Naive thymus-derived CD8-positive, alpha-beta T cell (primary cell): ENCODE measurements around the gene KATNAL1. TPM values are rescaled to one million over a fixed set of nuclear protein-coding genes. Genes with fewer than 3 reads are reported as not detected.
A peak's percentile ranks its signal among the peaks of the same experiment; 100 is the strongest.

Experiments used
- ATAC-seq, 2 donors: fragments of 150-1000 bp; cut with Tn5 transposase in 1 of 2; sonication (Bioruptor Pico), chemical (Tn5 transposase) in 1 of 2; 1 replicate in 1 of 2; 2 replicates in 1 of 2; pipeline ENCODE4 v1.10.0; 2021; ENCODE audit warnings: mild to moderate bottlenecking in 2 of 2, moderate library complexity in 2 of 2
- POLR2A ChIA-PET: fragments of 350-600 bp; sonication (Branson Sonifier 250); formaldehyde crosslinking; loops from one replicate; lab custom pipeline; 2021; ENCODE audit warnings: antibody characterized with exemption; lab: Charles Lee
- DNase-seq, 10 donors: peaks; one replicate each; pipeline versions ENCODE4 v3.0.0 to v3.0.0-alpha.2; 2020 to 2022
- H3K27ac Mint-ChIP-seq, 10 donors: one replicate each; pipeline ENCODE4 v1.8.0; 2020 to 2022; ENCODE audit warnings: mild to moderate bottlenecking in 10 of 10, mixed read lengths in 10 of 10, moderate library complexity in 4 of 10, inconsistent platforms in 1 of 10
- H3K27me3 Mint-ChIP-seq, 5 donors: one replicate each; pipeline ENCODE4 v1.8.0; 2021 to 2022; ENCODE audit warnings: mixed read lengths in 5 of 5
- H3K36me3 Mint-ChIP-seq, 3 donors: one replicate each; pipeline ENCODE4 v1.8.0; 2020 to 2022; ENCODE audit warnings: mixed read lengths in 3 of 3, mild to moderate bottlenecking in 2 of 3, inconsistent platforms in 1 of 3
- H3K4me1 Mint-ChIP-seq, 4 donors: one replicate each; pipeline ENCODE4 v1.8.0; 2021 to 2022; ENCODE audit warnings: mixed read lengths in 4 of 4
- H3K4me3 Mint-ChIP-seq, 10 donors: one replicate each; pipeline ENCODE4 v1.8.0; 2020 to 2022; ENCODE audit warnings: mild to moderate bottlenecking in 10 of 10, mixed read lengths in 10 of 10, moderate library complexity in 6 of 10, inconsistent platforms in 1 of 10
- H3K9me3 Mint-ChIP-seq, 9 donors: one replicate each; pipeline ENCODE4 v1.8.0; 2020 to 2022; ENCODE audit warnings: mixed read lengths in 9 of 9, mild to moderate bottlenecking in 3 of 9, inconsistent platforms in 1 of 9, moderate library complexity in 1 of 9
- polyA plus RNA-seq, 3 donors: library from polyadenylated mRNA; unstranded; fragments of 300-500 nt; fragmentation: Illumina TruSeq; gene quantifications; one replicate each; pipeline ENCODE4 v1.2.3, GENCODE V29; 2021
- total RNA-seq, 8 experiments: library from RNA in 2 of 8; stranded (reverse) in 2 of 8; gene quantifications; one replicate each; pipeline ENCODE4 v1.2.3 and lab custom pipeline; 2021 to 2026

Gene KATNAL1
- total and polyA plus RNA-seq, 5 experiments from 2014 or later: 0.25 to 1.7 (median 0.95) TPM

GRCh38 chr13:30341815-30342570 is 34.6 kb upstream of the KATNAL1 start:
- Mint-ChIP-seq H3K4me3 (no peak overlapping the region), H3K36me3 (peaks cover 0 to 2% (median 0%) of the 10 kb centered on the region in 3 donors), H3K27me3 (peaks cover 0 to 5% (median 0%) of the 10 kb centered on the region in 5 donors), H3K4me1 (peaks cover 21 to 46% (median 37%) of the 10 kb centered on the region in 4 donors), H3K27ac (peak overlapping the region in 1 of 10 donors; percentile 30), H3K9me3 (no peaks in the 10 kb centered on the region)
- DNase-seq: no peak
- POLR2A ChIA-PET: interaction anchor here (2.0 kb wide), 1 partner anchor 30 kb away, joined by 4 read pairs; no protein-coding TSS in a partner anchor
- ATAC-seq: no peak

GRCh38 chr13:30340331-30341250 is 33.2 kb upstream of the KATNAL1 start:
- DNase-seq: no peak
- peaks cover 0 to 5% (median 0%) of the 10 kb centered on the region in 5 donors for H3K27me3 Mint-ChIP-seq
- POLR2A ChIA-PET: no interaction called here
- no peak overlapping the region for H3K4me3 Mint-ChIP-seq
- H3K36me3 Mint-ChIP-seq: peaks cover 0 to 2% (median 0%) of the 10 kb centered on the region in 3 donors
- no peaks in the 10 kb centered on the region for H3K9me3 Mint-ChIP-seq
- no peak for ATAC-seq
- no peak overlapping the region for H3K27ac Mint-ChIP-seq
- H3K4me1 Mint-ChIP-seq: peaks cover 10 to 38% (median 32%) of the 10 kb centered on the region in 4 donors

GRCh38 chr13:30339738-30340330 is 32.5 kb upstream of the KATNAL1 start:
- Mint-ChIP-seq H3K4me3 (no peak overlapping the region), H3K27me3 (peaks cover 0 to 5% (median 0%) of the 10 kb centered on the region in 5 donors), H3K9me3 (no peaks in the 10 kb centered on the region), H3K4me1 (peaks cover 5 to 36% (median 30%) of the 10 kb centered on the region in 4 donors), H3K27ac (peak overlapping the region in 2 of 10 donors; percentile 7 to 78), H3K36me3 (peaks cover 0 to 2% (median 0%) of the 10 kb centered on the region in 3 donors)
- ATAC-seq (no peak), DNase-seq (no peak)
- POLR2A ChIA-PET: no interaction called here

- Mint-ChIP-seq H3K9me3 (no peaks in the 10 kb centered on the region), H3K27ac (no peak overlapping the region), H3K4me3 (no peak overlapping the region), H3K27me3 (peaks cover 0 to 5% (median 0%) of the 10 kb centered on the region in 5 donors), H3K4me1 (peaks cover 5 to 36% (median 33%) of the 10 kb centered on the region in 4 donors), H3K36me3 (peaks cover 0 to 2% (median 0%) of the 10 kb centered on the region in 3 donors)
- no peak for ATAC-seq
- POLR2A ChIA-PET: no interaction called here
- DNase-seq: no peak
Measured at GRCh38 chr13:30338952-30339351, 31.6 kb upstream of the KATNAL1 start.

- DNase-seq: no peak
- peaks cover 0 to 2% (median 0%) of the 10 kb centered on the region in 3 donors for H3K36me3 Mint-ChIP-seq
- H3K27ac Mint-ChIP-seq: no peak overlapping the region
- H3K4me3 Mint-ChIP-seq: no peak overlapping the region
- POLR2A ChIA-PET: interaction anchor here (2.0 kb wide), 1 partner anchor 8 kb away, joined by 5 read pairs; no protein-coding TSS in a partner anchor
- no peaks in the 10 kb centered on the region for H3K9me3 Mint-ChIP-seq
- H3K4me1 Mint-ChIP-seq: peaks cover 5 to 35% (median 30%) of the 10 kb centered on the region in 4 donors
- peaks cover 0 to 5% (median 0%) of the 10 kb centered on the region in 5 donors for H3K27me3 Mint-ChIP-seq
- no peak for ATAC-seq
Measured at GRCh38 chr13:30338331-30338851, 31.0 kb upstream of the KATNAL1 start.

- H3K4me1 Mint-ChIP-seq: peaks cover 3 to 41% (median 24%) of the 10 kb centered on the region in 4 donors
- no peaks in the 10 kb centered on the region for H3K9me3 Mint-ChIP-seq
- H3K4me3 Mint-ChIP-seq: no peak overlapping the region
- DNase-seq (no peak), ATAC-seq (no peak)
- H3K27ac Mint-ChIP-seq: peak overlapping the region in 1 of 10 donors; percentile 72
- no peaks in the 10 kb centered on the region for H3K36me3 Mint-ChIP-seq
- POLR2A ChIA-PET: interaction anchor here (2.0 kb wide), 1 partner anchor 9 kb away, joined by 5 read pairs; no protein-coding TSS in a partner anchor
- peaks cover 0 to 5% (median 0%) of the 10 kb centered on the region in 5 donors for H3K27me3 Mint-ChIP-seq
Measured at GRCh38 chr13:30337061-30337610, 29.8 kb upstream of the KATNAL1 start.

GRCh38 chr13:30334663-30335386 is 27.5 kb upstream of the KATNAL1 start:
- POLR2A ChIA-PET: interaction anchor here (0.6 to 0.7 kb wide), 2 partner anchors 35 to 140 kb away, joined by 3 to 5 read pairs; no protein-coding TSS in a partner anchor
- Mint-ChIP-seq H3K36me3 (no peaks in the 10 kb centered on the region), H3K4me3 (no peak overlapping the region), H3K27me3 (peaks cover 0 to 3% (median 0%) of the 10 kb centered on the region in 5 donors), H3K9me3 (no peaks in the 10 kb centered on the region), H3K27ac (no peak overlapping the region), H3K4me1 (peaks cover 3 to 46% (median 22%) of the 10 kb centered on the region in 4 donors)
- ATAC-seq (no peak), DNase-seq (peak in 3 of 10 donors; percentile 30 to 43 (median 35))

GRCh38 chr13:30333616-30334015 is 26.3 kb upstream of the KATNAL1 start:
- Mint-ChIP-seq H3K4me3 (no peak overlapping the region), H3K4me1 (peaks cover 8 to 52% (median 27%) of the 10 kb centered on the region in 4 donors), H3K27me3 (no peaks in the 10 kb centered on the region), H3K36me3 (no peaks in the 10 kb centered on the region), H3K27ac (no peak overlapping the region), H3K9me3 (no peaks in the 10 kb centered on the region)
- DNase-seq: no peak
- POLR2A ChIA-PET: no interaction called here
- no peak for ATAC-seq

GRCh38 chr13:30332456-30333143 is 25.2 kb upstream of the KATNAL1 start:
- no peaks in the 10 kb centered on the region for H3K9me3 Mint-ChIP-seq
- no peaks in the 10 kb centered on the region for H3K27me3 Mint-ChIP-seq
- DNase-seq: no peak
- no peak for ATAC-seq
- peaks cover 9 to 49% (median 27%) of the 10 kb centered on the region in 4 donors for H3K4me1 Mint-ChIP-seq
- H3K36me3 Mint-ChIP-seq: no peaks in the 10 kb centered on the region
- no peak overlapping the region for H3K27ac Mint-ChIP-seq
- POLR2A ChIA-PET: no interaction called here
- no peak overlapping the region for H3K4me3 Mint-ChIP-seq

- POLR2A ChIA-PET: no interaction called here
- Mint-ChIP-seq H3K27me3 (no peaks in the 10 kb centered on the region), H3K27ac (peak overlapping the region in 1 of 10 donors; percentile 51), H3K36me3 (peaks cover 0 to under 1% (median 0%) of the 10 kb centered on the region in 3 donors), H3K4me3 (no peak overlapping the region), H3K4me1 (peaks cover 6 to 43% (median 23%) of the 10 kb centered on the region in 4 donors), H3K9me3 (no peaks in the 10 kb centered on the region)
- ATAC-seq (no peak), DNase-seq (no peak)
Measured at GRCh38 chr13:30331331-30331771, 24.0 kb upstream of the KATNAL1 start.
